Keratinocyte (primary cell): Measurements from ENCODE around the gene TEX13C. TPM values are rescaled to one million over a fixed set of nuclear protein-coding genes. Genes with fewer than 3 reads are reported as not detected.

Experiments
- DNase-seq: peaks from one replicate; pipeline ENCODE4 v3.0.0-alpha.2; 2011; ENCODE audit warnings: low read depth, missing footprints, low spot score
- FAIRE-seq: peaks from 2 replicates; lab custom pipeline; 2011; peaks lifted over from hg19 to GRCh38; lab: Jason Lieb, UNC
- H2AFZ ChIP-seq: 2 replicates; pipeline ENCODE4 v1.6.0; 2012; ENCODE audit warnings: low read length, control low read depth, inconsistent platforms; ENCODE audit not compliant: control insufficient read depth
- H3K27ac ChIP-seq: 2 replicates; pipeline ENCODE4 v1.5.1; 2011; ENCODE audit warnings: low read length; ENCODE audit not compliant: control insufficient read depth, insufficient read depth
- H3K27me3 ChIP-seq: 3 replicates; pipeline ENCODE4 v1.6.0; 2011; ENCODE audit warnings: low read length; ENCODE audit not compliant: control insufficient read depth, insufficient read depth; ENCODE audit errors: extremely low read depth
- H3K36me3 ChIP-seq, 2 experiments: 2 replicates in 1 of 2; 3 replicates in 1 of 2; pipeline ENCODE4 v1.5.1; 2011; ENCODE audit warnings: low read length in 2 of 2, mild to moderate bottlenecking in 1 of 2; ENCODE audit not compliant: control insufficient read depth in 2 of 2, insufficient read depth in 2 of 2; ENCODE audit errors: extremely low read depth in 1 of 2
- H3K4me1 ChIP-seq: 3 replicates; pipeline ENCODE4 v1.5.1; 2011; ENCODE audit warnings: low read length; ENCODE audit not compliant: control insufficient read depth, insufficient read depth; ENCODE audit errors: extremely low read depth
- H3K4me2 ChIP-seq: 3 replicates; pipeline ENCODE4 v1.6.0; 2011; ENCODE audit warnings: low read depth, low read length; ENCODE audit not compliant: control insufficient read depth, insufficient read depth; ENCODE audit errors: extremely low read depth
- H3K4me3 ChIP-seq, 3 experiments: fragments of 200-600 bp in 1 of 3; sonication (generic) in 1 of 3; 2 replicates in 2 of 3; 3 replicates in 1 of 3; pipeline ENCODE4 v1.5.1; 2011 to 2016; ENCODE audit warnings: low read length in 3 of 3, mild to moderate bottlenecking in 3 of 3, control low read depth in 2 of 3, inconsistent platforms in 1 of 3, low read depth in 1 of 3, mixed read lengths in 1 of 3, mixed run types in 1 of 3, moderate library complexity in 1 of 3; ENCODE audit not compliant: control insufficient read depth in 2 of 3, insufficient read depth in 2 of 3; ENCODE audit errors: extremely low read depth in 1 of 3
- H3K79me2 ChIP-seq: 2 replicates; pipeline ENCODE4 v1.6.0; 2012; ENCODE audit warnings: low read length; ENCODE audit not compliant: control insufficient read depth, insufficient read depth
- H3K9ac ChIP-seq: 3 replicates; pipeline ENCODE4 v1.6.0; 2011; ENCODE audit warnings: low read length; ENCODE audit not compliant: control insufficient read depth, insufficient read depth; ENCODE audit errors: extremely low read depth
- H3K9me1 ChIP-seq: 3 replicates; pipeline ENCODE4 v1.6.0; 2011; ENCODE audit warnings: low read length; ENCODE audit not compliant: control insufficient read depth, insufficient read depth; ENCODE audit errors: extremely low read depth
- H3K9me3 ChIP-seq: 2 replicates; pipeline ENCODE4 v1.5.1; 2012; ENCODE audit warnings: low read depth, low read length; ENCODE audit not compliant: control insufficient read depth
- H4K20me1 ChIP-seq: 3 replicates; pipeline ENCODE4 v1.6.0; 2011; ENCODE audit warnings: low read length; ENCODE audit not compliant: control insufficient read depth, insufficient read depth; ENCODE audit errors: extremely low read depth
- CTCF ChIP-seq, 3 experiments: IDR thresholded peaks in 1 of 3; conservative IDR thresholded peaks in 1 of 3; optimal IDR thresholded peaks in 1 of 3; 2 replicates in 2 of 3; 3 replicates in 1 of 3; pipeline versions ENCODE3 to v1.5.1; 2011; ENCODE audit warnings: low read length in 3 of 3, mild to moderate bottlenecking in 3 of 3, moderate library complexity in 2 of 3, control low read depth in 1 of 3, inconsistent platforms in 1 of 3; ENCODE audit not compliant: insufficient read depth in 2 of 3; ENCODE audit errors: extremely low read depth in 1 of 3
- EZH2 ChIP-seq: IDR thresholded peaks from one replicate; pipeline ENCODE4 v1.6.1; 2012; ENCODE audit warnings: inconsistent platforms, mild to moderate bottlenecking, low read length, moderate library complexity
- dilution Hi-C: fragments of 300-500 bp; cut with MboI; formaldehyde crosslinking; loops from one replicate; pipeline ENCODE4 v1.7.0; 2020; ENCODE audit warnings: low sequenced_read_pairs; ENCODE audit not compliant: extremely low pct_ligation_motif_present
- polyA plus RNA-seq, 5 experiments: library from polyadenylated mRNA; depleted of rRNA in 3 of 5; stranded (reverse) in 3 of 5; stranded (forward) in 1 of 5; unstranded in 1 of 5; fragments of >200 nt; gene quantifications; 1 replicate in 1 of 5; 2 replicates in 3 of 5; 3 replicates in 1 of 5; pipeline versions ENCODE4 v1.2.1 to v1.2.3, GENCODE V29; 2011 to 2012; ENCODE audit warnings: missing spikeins in 2 of 5, low read depth in 1 of 5, low replicate concordance in 1 of 5

Gene TEX13C
- polyA plus RNA-seq, 1 donor (not counting 4 experiments of a cell fraction or from before 2014, with no cell fraction given) = not detected

GRCh38 chrX:125289920-125290319, 29.8 kb upstream of the TEX13C start:
- H3K9me1 ChIP-seq = no peaks in the 10 kb centered on the region
- dilution Hi-C loops = no loop called here
- H3K4me2 ChIP-seq = no peak overlapping the region
- H3K4me1 ChIP-seq = no peaks in the 10 kb centered on the region
- no peaks in the 10 kb centered on the region for H4K20me1 ChIP-seq
- TF ChIP-seq CTCF (optimal IDR thresholded peaks at IDR 0.05 in 1 of 3, IDR thresholded peaks at IDR 0.05 in 1 of 3, conservative IDR thresholded peaks at IDR 0.05 in 1 of 3; ENCODE audit: extremely low read depth in 1 of 3, insufficient read depth in 2 of 3, low read length in 3 of 3) = no peak
- TF ChIP-seq EZH2 = no peak
- no peaks in the 10 kb centered on the region for H3K79me2 ChIP-seq
- H3K36me3 ChIP-seq = no peaks in the 10 kb centered on the region
- H3K9ac ChIP-seq = no peak overlapping the region
- no peaks in the 10 kb centered on the region for H3K9me3 ChIP-seq
- H3K27ac ChIP-seq = no peak overlapping the region
- H2AFZ ChIP-seq = no peak overlapping the region
- DNase-seq = no peak
- FAIRE-seq = no peak
- H3K27me3 ChIP-seq = no peaks in the 10 kb centered on the region
- H3K4me3 ChIP-seq = no peak overlapping the region

GRCh38 chrX:125291124-125291523, 28.5 kb upstream of the TEX13C start:
- H3K27me3 ChIP-seq = no peaks in the 10 kb centered on the region
- dilution Hi-C loops = no loop called here
- no peak overlapping the region for H3K4me2 ChIP-seq
- H2AFZ ChIP-seq = no peak overlapping the region
- no peaks in the 10 kb centered on the region for H3K36me3 ChIP-seq
- FAIRE-seq (no peak), DNase-seq (no peak)
- H3K27ac ChIP-seq = no peak overlapping the region
- no peaks in the 10 kb centered on the region for H3K9me1 ChIP-seq
- H3K79me2 ChIP-seq = no peaks in the 10 kb centered on the region
- H4K20me1 ChIP-seq = no peaks in the 10 kb centered on the region
- no peaks in the 10 kb centered on the region for H3K4me1 ChIP-seq
- no peaks in the 10 kb centered on the region for H3K9me3 ChIP-seq
- TF ChIP-seq CTCF (optimal IDR thresholded peaks at IDR 0.05 in 1 of 3, IDR thresholded peaks at IDR 0.05 in 1 of 3, conservative IDR thresholded peaks at IDR 0.05 in 1 of 3; ENCODE audit: extremely low read depth in 1 of 3, insufficient read depth in 2 of 3, low read length in 3 of 3) (no peak), EZH2 (no peak)
- no peak overlapping the region for H3K4me3 ChIP-seq
- H3K9ac ChIP-seq = no peak overlapping the region
